K562 (cell line): Measurements from ENCODE around the gene AAGAB. TPM values are rescaled to one million over a fixed set of nuclear protein-coding genes. Genes with fewer than 3 reads are reported as not detected.

ENCODE experiments used
- CTBP1 ChIP-seq: fragments of 450-650 bp; IDR thresholded peaks from 2 replicates; pipeline ENCODE4 v1.6.1; 2016; ENCODE audit warnings: borderline replicate concordance
- EGR1 ChIP-seq: fragments of 450-650 bp; conservative IDR thresholded peaks from 2 replicates; pipeline ENCODE4 v1.6.1; 2017; ENCODE audit warnings: mild to moderate bottlenecking
- HOMEZ ChIP-seq: fragments of 250-450 bp; sonication (Bioruptor Pico); IDR thresholded peaks from 2 replicates; pipeline ENCODE4 v1.4.0; 2020; ENCODE audit warnings: mild to moderate bottlenecking, moderate library complexity
- HOXB6 ChIP-seq: fragments of 250-450 bp; sonication (Bioruptor Pico); IDR thresholded peaks from 2 replicates; pipeline ENCODE4 v1.5.1; 2022; ENCODE audit warnings: mild to moderate bottlenecking, borderline replicate concordance
- ILK ChIP-seq: fragments of 450-650 bp; IDR thresholded peaks from 2 replicates; pipeline ENCODE4 v1.6.1; 2016; ENCODE audit warnings: missing genetic modification characterization, low read depth, mild to moderate bottlenecking, missing compliant biosample characterization, moderate library complexity, borderline replicate concordance
- IRF2 ChIP-seq: sonication (generic); formaldehyde crosslinking; IDR thresholded peaks from 2 replicates; pipeline ENCODE4 v1.8.1; 2022; ENCODE audit warnings: mild to moderate bottlenecking, missing genetic modification reagents
- KDM5B ChIP-seq: fragments of 200-600 bp; sonication (generic); IDR thresholded peaks from 2 replicates; pipeline ENCODE4 v1.6.1; 2012; ENCODE audit warnings: low read depth, mild to moderate bottlenecking, moderate library complexity, low read length, control low read depth, inconsistent platforms; ENCODE audit not compliant: insufficient replicate concordance
- KLF6 ChIP-seq: fragments of 250-450 bp; sonication (Bioruptor Pico); IDR thresholded peaks from 2 replicates; pipeline ENCODE4 v1.4.0; 2020; ENCODE audit warnings: mild to moderate bottlenecking, moderate library complexity, borderline replicate concordance
- NFATC3 ChIP-seq: fragments of 450-650 bp; IDR thresholded peaks from 2 replicates; pipeline ENCODE4 v1.6.1; 2017; ENCODE audit warnings: mild to moderate bottlenecking
- NR3C1 ChIP-seq: sonication (generic); formaldehyde crosslinking; IDR thresholded peaks from 2 replicates; pipeline ENCODE4 v1.8.1; 2022; ENCODE audit warnings: missing genetic modification reagents
- PML ChIP-seq: IDR thresholded peaks from 2 replicates; pipeline ENCODE4 v1.6.1; 2012; ENCODE audit warnings: low read length, inconsistent platforms
- RFX7 ChIP-seq: fragments of 250-450 bp; sonication (Bioruptor Pico); IDR thresholded peaks from 2 replicates; pipeline ENCODE4 v1.5.1; 2021; ENCODE audit warnings: mild to moderate bottlenecking
- SP1 ChIP-seq: sonication (generic); formaldehyde crosslinking; IDR thresholded peaks from 2 replicates; pipeline ENCODE4 v1.8.1; 2022; ENCODE audit warnings: mild to moderate bottlenecking, missing genetic modification reagents
- STAT5B ChIP-seq: fragments of 250-450 bp; sonication (Bioruptor Pico); IDR thresholded peaks from 2 replicates; pipeline ENCODE4 v1.8.0; 2021; ENCODE audit warnings: mild to moderate bottlenecking, inconsistent platforms
- TCF7L2 ChIP-seq: fragments of 150-350 bp; IDR thresholded peaks from 2 replicates; pipeline ENCODE4 v1.6.1; 2016; ENCODE audit warnings: low read depth, mild to moderate bottlenecking, low read length, moderate library complexity
- ZFP36 ChIP-seq: fragments of 150-350 bp; IDR thresholded peaks from 2 replicates; pipeline ENCODE4 v1.6.1; 2018; ENCODE audit warnings: low read length, low read depth; ENCODE audit not compliant: partially characterized antibody
- ZKSCAN3 ChIP-seq: fragments of 250-450 bp; sonication (Bioruptor Pico); IDR thresholded peaks from 2 replicates; pipeline ENCODE4 v1.4.0; 2020
- ZNF589 ChIP-seq: fragments of 200-800 bp; sonication (Bioruptor generic); IDR thresholded peaks from 2 replicates; pipeline ENCODE4 v1.6.1; 2016; ENCODE audit warnings: low read depth, missing genetic modification characterization, missing compliant biosample characterization
- polyA plus RNA-seq, 8 experiments: library from polyadenylated mRNA; depleted of rRNA in 4 of 8; stranded (reverse) in 5 of 8; unstranded in 3 of 8; fragments of >200 nt; fragmentation: Nextera tagmentation in 2 of 8; fragmentation: Illumina TruSeq in 1 of 8; extraction: Ambion mirVana in 2 of 8; extraction: Trizol in 1 of 8; gene quantifications; 2 replicates each; pipeline versions ENCODE4 v1.2.1 to v1.2.3, GENCODE V29; 2011 to 2014; ENCODE audit warnings: inconsistent platforms in 1 of 8, missing spikeins in 1 of 8
- total RNA-seq, 7 experiments: library from RNA; depleted of rRNA in 6 of 7; stranded (reverse); fragments of >200 nt in 6 of 7; fragmentation: Illumina TruSeq in 2 of 7; extraction: Trizol in 2 of 7; gene quantifications; 2 replicates each; pipeline versions ENCODE4 v1.2.1 to v1.2.3, GENCODE V29; 2011 to 2021; ENCODE audit warnings: low replicate concordance in 1 of 7
- TF ChIP-seq, protein P1 (sequence below): IDR thresholded peaks from 3 replicates; pipeline ENCODE4 v1.6.1; 2011; ENCODE audit warnings: borderline replicate concordance, mild to moderate bottlenecking, moderate library complexity; ENCODE audit not compliant: insufficient read length; ENCODE audit errors: extremely low read depth
- TF ChIP-seq, protein P2 (sequence below): fragments of 250-450 bp; sonication (Bioruptor Pico); IDR thresholded peaks from 2 replicates; pipeline ENCODE4 v1.5.0; 2020; ENCODE audit warnings: mild to moderate bottlenecking

AAGAB gene
- total and polyA plus RNA-seq, 9 of the 15 experiments (the other 6 are each of a cell fraction or from before 2014, with no cell fraction given), result 17.8 to 109 (median 58.3) TPM

DNA sequence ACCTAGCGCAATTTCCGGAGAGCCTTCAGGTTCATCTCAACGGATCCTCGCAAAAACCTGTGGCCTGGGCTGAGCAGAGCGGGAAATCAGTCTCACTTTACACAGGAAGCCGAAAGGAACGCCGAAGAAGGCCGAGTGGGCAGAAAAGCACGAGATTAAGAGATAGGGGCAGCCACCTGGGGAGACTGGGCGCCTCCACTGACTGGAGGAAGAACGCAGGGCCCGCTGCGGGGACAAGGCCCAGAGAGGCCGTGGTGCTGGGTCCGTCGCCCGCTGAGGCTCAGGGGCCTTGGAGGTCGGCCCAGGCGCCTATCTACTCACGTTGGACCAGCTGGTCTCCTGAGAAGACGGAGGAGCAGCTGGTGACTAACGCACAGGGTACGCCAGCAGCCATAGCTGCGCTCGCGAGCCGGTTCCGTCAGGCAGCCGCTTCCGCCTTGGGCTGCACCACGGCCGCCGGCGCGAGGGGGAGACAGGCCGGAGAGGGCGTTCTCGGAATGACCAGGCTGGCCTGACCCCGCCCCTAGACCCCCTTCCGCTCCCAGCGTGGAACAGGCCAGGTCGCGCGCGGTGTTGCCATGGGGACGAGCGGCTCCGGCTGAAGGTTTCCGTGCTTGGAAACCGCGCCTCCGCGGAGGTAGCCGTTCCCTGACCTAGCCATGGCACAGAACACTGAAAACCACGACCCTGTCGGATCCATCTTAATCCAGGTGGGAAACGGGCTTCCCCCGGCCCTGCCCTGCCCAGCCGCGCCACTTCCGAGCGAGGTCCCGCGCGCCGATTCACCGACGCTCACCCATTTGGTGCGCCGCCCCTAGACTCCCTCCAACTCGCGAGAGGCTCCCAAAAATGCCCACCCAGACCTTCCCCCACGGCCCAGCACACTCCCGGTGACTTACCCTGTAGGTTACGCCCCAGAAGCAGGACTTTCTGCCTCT is at the start of gene AAGAB, which contains the start of gene IQCH (continued):
- TF ChIP-seq EGR1, result peak; percentile 43
- TF ChIP-seq NFATC3, result no peak
- TF ChIP-seq NR3C1 (CRISPR knock-in tag), result no peak
- peak; percentile 95 for TF ChIP-seq CTBP1
- peak; percentile 72 for TF ChIP-seq PML
- TF ChIP-seq, protein P1, sequence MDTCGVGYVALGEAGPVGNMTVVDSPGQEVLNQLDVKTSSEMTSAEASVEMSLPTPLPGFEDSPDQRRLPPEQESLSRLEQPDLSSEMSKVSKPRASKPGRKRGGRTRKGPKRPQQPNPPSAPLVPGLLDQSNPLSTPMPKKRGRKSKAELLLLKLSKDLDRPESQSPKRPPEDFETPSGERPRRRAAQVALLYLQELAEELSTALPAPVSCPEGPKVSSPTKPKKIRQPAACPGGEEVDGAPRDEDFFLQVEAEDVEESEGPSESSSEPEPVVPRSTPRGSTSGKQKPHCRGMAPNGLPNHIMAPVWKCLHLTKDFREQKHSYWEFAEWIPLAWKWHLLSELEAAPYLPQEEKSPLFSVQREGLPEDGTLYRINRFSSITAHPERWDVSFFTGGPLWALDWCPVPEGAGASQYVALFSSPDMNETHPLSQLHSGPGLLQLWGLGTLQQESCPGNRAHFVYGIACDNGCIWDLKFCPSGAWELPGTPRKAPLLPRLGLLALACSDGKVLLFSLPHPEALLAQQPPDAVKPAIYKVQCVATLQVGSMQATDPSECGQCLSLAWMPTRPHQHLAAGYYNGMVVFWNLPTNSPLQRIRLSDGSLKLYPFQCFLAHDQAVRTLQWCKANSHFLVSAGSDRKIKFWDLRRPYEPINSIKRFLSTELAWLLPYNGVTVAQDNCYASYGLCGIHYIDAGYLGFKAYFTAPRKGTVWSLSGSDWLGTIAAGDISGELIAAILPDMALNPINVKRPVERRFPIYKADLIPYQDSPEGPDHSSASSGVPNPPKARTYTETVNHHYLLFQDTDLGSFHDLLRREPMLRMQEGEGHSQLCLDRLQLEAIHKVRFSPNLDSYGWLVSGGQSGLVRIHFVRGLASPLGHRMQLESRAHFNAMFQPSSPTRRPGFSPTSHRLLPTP, result no peak
- TF ChIP-seq KDM5B, result peak; percentile 91
- TF ChIP-seq ZFP36, result no peak
- TF ChIP-seq IRF2 (CRISPR knock-in tag), result no peak
- no peak for TF ChIP-seq HOMEZ
- TF ChIP-seq SP1 (CRISPR knock-in tag), result peak; percentile 100
- TF ChIP-seq KLF6, result no peak; the same call in 1 of the 2 replicates
- TF ChIP-seq ZKSCAN3 (CRISPR knock-in tag), result no peak
- no peak for TF ChIP-seq RFX7
- peak; percentile 68; the same call in 1 of the 2 replicates for TF ChIP-seq ZNF589 (CRISPR knock-in tag)
- TF ChIP-seq ILK, result no peak
- TF ChIP-seq, protein P2, sequence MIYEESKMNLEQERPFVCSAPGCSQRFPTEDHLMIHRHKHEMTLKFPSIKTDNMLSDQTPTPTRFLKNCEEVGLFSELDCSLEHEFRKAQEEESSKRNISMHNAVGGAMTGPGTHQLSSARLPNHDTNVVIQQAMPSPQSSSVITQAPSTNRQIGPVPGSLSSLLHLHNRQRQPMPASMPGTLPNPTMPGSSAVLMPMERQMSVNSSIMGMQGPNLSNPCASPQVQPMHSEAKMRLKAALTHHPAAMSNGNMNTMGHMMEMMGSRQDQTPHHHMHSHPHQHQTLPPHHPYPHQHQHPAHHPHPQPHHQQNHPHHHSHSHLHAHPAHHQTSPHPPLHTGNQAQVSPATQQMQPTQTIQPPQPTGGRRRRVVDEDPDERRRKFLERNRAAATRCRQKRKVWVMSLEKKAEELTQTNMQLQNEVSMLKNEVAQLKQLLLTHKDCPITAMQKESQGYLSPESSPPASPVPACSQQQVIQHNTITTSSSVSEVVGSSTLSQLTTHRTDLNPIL (CRISPR knock-in tag), result no peak
- no peak for TF ChIP-seq STAT5B
- TF ChIP-seq TCF7L2, result peak; percentile 99
- TF ChIP-seq HOXB6 (CRISPR knock-in tag), result no peak
